C4-2B (cell line): ENCODE results near the gene MOV10L1.
"Not testable (repeated sequence)": the region's sequence is repeated elsewhere in the genome, so short reads cannot be mapped to it uniquely, and the experiment has no call there.

ENCODE experiments used
- H3K27ac ChIP-seq: fragments of 450-650 bp; 2 replicates; pipeline ENCODE4 v1.5.1; 2017
- CTCF ChIP-seq: fragments of 450-650 bp; conservative IDR thresholded peaks from 2 replicates; pipeline ENCODE4 v1.5.1; 2017; ENCODE audit warnings: mild to moderate bottlenecking
- ZFX ChIP-seq: fragments of 450-650 bp; IDR thresholded peaks from 2 replicates; pipeline ENCODE4 v1.6.1; 2017

MOV10L1 gene

GRCh38 chr22:50136581-50137015 lies 46.8 kb downstream of the MOV10L1 start:
- TF ChIP-seq ZFX: no peak
- no peak for TF ChIP-seq CTCF

GRCh38 chr22:50137277-50137676 lies 47.5 kb downstream of the MOV10L1 start:
- H3K27ac ChIP-seq: not testable (repeated sequence)

More at GRCh38 chr22:50136581-50137015, 46.8 kb downstream of the MOV10L1 start:
- H3K27ac ChIP-seq: peak overlapping the region; percentile 54

- no peak for TF ChIP-seq ZFX
- no peak overlapping the region for H3K27ac ChIP-seq
These were observed 48.2 kb downstream of the MOV10L1 start for GRCh38 chr22:50138041-50138440.

- TF ChIP-seq CTCF: no peak
- TF ChIP-seq ZFX: no peak
These were observed 49.2 kb downstream of the MOV10L1 start for GRCh38 chr22:50138988-50139387.

GRCh38 chr22:50139843-50140415 lies 50.1 kb downstream of the MOV10L1 start:
- peak overlapping the region; percentile 42 for H3K27ac ChIP-seq
- no peak for TF ChIP-seq CTCF
- TF ChIP-seq ZFX: no peak

More at GRCh38 chr22:50138988-50139387, 49.2 kb downstream of the MOV10L1 start:
- no peak overlapping the region for H3K27ac ChIP-seq

GRCh38 chr22:50140615-50141014 lies 50.8 kb downstream of the MOV10L1 start:
- TF ChIP-seq CTCF: no peak
- no peak for TF ChIP-seq ZFX

GRCh38 chr22:50141462-50141861 lies 51.7 kb downstream of the MOV10L1 start:
- TF ChIP-seq CTCF (no peak), ZFX (no peak)
- H3K27ac ChIP-seq: peak overlapping the region; percentile 59

More at GRCh38 chr22:50140615-50141014, 50.8 kb downstream of the MOV10L1 start:
- H3K27ac ChIP-seq: peak overlapping the region; percentile 59

- H3K27ac ChIP-seq: peak overlapping the region; percentile 59; the same call in 1 of the 2 replicates
- TF ChIP-seq CTCF (peak; percentile 62), ZFX (no peak)
These were observed 52.1 kb downstream of the MOV10L1 start for GRCh38 chr22:50141891-50142363.
